HL-60 (cell line): ENCODE data around the gene NPEPL1.

ENCODE experiments used
- DNase-seq, 2 experiments: peaks; one replicate each; pipeline ENCODE4 v3.0.0-alpha.2; 2010 to 2020; ENCODE audit warnings: low read depth in 1 of 2, low spot score in 1 of 2
- H3K27ac ChIP-seq: fragments of 250-450 bp; sonication (Bioruptor Pico); replicated peaks from 2 replicates; pipeline ENCODE4 v1.5.1; 2020; ENCODE audit warnings: mild to moderate bottlenecking, moderate library complexity
- H3K27me3 ChIP-seq: fragments of 250-450 bp; sonication (Bioruptor Pico); 2 replicates; pipeline ENCODE4 v1.5.1; 2021; ENCODE audit warnings: mild to moderate bottlenecking, moderate library complexity; ENCODE audit not compliant: insufficient read depth, poor library complexity, severe bottlenecking
- H3K4me3 ChIP-seq: replicated peaks from 2 replicates; pipeline ENCODE4 v1.5.1; 2011; ENCODE audit warnings: mild to moderate bottlenecking, control low read depth, low read length; ENCODE audit not compliant: insufficient read depth
- GABPA ChIP-seq: IDR thresholded peaks from 2 replicates; pipeline ENCODE4 v1.6.1; 2012; ENCODE audit warnings: low read depth
- POLR2AphosphoS5 ChIP-seq: IDR thresholded peaks from 2 replicates; pipeline ENCODE4 v1.6.1; 2012; ENCODE audit warnings: low read depth
- SPI1 ChIP-seq: IDR thresholded peaks from 2 replicates; pipeline ENCODE4 v1.6.1; 2012; ENCODE audit warnings: low read depth, mild to moderate bottlenecking, borderline replicate concordance
- TF ChIP-seq, protein P1 (sequence below): IDR thresholded peaks from one replicate; pipeline ENCODE4 v1.5.1; 2011; ENCODE audit warnings: low read length, control low read depth, inconsistent platforms; ENCODE audit not compliant: insufficient read depth
- TF ChIP-seq, protein P2 (sequence below): IDR thresholded peaks from 2 replicates; pipeline ENCODE4 v1.6.1; 2012; ENCODE audit warnings: low read depth; ENCODE audit not compliant: insufficient replicate concordance

Gene NPEPL1

GRCh38 chr20:58737198-58737597 is 44.6 kb downstream of the NPEPL1 start:
- Histone ChIP-seq H3K27ac (no peak overlapping the region), H3K27me3 (peaks cover 8% of the 10 kb centered on the region), H3K4me3 (no peak overlapping the region)
- DNase-seq = no peak
- TF ChIP-seq GABPA = no peak
- TF ChIP-seq, protein P1, sequence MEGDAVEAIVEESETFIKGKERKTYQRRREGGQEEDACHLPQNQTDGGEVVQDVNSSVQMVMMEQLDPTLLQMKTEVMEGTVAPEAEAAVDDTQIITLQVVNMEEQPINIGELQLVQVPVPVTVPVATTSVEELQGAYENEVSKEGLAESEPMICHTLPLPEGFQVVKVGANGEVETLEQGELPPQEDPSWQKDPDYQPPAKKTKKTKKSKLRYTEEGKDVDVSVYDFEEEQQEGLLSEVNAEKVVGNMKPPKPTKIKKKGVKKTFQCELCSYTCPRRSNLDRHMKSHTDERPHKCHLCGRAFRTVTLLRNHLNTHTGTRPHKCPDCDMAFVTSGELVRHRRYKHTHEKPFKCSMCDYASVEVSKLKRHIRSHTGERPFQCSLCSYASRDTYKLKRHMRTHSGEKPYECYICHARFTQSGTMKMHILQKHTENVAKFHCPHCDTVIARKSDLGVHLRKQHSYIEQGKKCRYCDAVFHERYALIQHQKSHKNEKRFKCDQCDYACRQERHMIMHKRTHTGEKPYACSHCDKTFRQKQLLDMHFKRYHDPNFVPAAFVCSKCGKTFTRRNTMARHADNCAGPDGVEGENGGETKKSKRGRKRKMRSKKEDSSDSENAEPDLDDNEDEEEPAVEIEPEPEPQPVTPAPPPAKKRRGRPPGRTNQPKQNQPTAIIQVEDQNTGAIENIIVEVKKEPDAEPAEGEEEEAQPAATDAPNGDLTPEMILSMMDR = no peak
- TF ChIP-seq, protein P2, sequence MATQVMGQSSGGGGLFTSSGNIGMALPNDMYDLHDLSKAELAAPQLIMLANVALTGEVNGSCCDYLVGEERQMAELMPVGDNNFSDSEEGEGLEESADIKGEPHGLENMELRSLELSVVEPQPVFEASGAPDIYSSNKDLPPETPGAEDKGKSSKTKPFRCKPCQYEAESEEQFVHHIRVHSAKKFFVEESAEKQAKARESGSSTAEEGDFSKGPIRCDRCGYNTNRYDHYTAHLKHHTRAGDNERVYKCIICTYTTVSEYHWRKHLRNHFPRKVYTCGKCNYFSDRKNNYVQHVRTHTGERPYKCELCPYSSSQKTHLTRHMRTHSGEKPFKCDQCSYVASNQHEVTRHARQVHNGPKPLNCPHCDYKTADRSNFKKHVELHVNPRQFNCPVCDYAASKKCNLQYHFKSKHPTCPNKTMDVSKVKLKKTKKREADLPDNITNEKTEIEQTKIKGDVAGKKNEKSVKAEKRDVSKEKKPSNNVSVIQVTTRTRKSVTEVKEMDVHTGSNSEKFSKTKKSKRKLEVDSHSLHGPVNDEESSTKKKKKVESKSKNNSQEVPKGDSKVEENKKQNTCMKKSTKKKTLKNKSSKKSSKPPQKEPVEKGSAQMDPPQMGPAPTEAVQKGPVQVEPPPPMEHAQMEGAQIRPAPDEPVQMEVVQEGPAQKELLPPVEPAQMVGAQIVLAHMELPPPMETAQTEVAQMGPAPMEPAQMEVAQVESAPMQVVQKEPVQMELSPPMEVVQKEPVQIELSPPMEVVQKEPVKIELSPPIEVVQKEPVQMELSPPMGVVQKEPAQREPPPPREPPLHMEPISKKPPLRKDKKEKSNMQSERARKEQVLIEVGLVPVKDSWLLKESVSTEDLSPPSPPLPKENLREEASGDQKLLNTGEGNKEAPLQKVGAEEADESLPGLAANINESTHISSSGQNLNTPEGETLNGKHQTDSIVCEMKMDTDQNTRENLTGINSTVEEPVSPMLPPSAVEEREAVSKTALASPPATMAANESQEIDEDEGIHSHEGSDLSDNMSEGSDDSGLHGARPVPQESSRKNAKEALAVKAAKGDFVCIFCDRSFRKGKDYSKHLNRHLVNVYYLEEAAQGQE = no peak
- no peak for TF ChIP-seq SPI1

- no peak overlapping the region for H3K4me3 ChIP-seq
- DNase-seq = no peak
- peaks cover 8% of the 10 kb centered on the region for H3K27me3 ChIP-seq
- H3K27ac ChIP-seq = no peak overlapping the region
- TF ChIP-seq SPI1 = no peak
- TF ChIP-seq, protein P1 = no peak
- TF ChIP-seq, protein P2 = no peak
- TF ChIP-seq POLR2AphosphoS5 = no peak
Observed at GRCh38 chr20:58740356-58741308, 48.0 kb downstream of the NPEPL1 start.

GRCh38 chr20:58741384-58741783 is 48.8 kb downstream of the NPEPL1 start:
- no peak for DNase-seq
- Histone ChIP-seq H3K4me3 (no peak overlapping the region), H3K27ac (no peak overlapping the region), H3K27me3 (peaks cover 5% of the 10 kb centered on the region)
- TF ChIP-seq, protein P1 = no peak
- TF ChIP-seq POLR2AphosphoS5 (no peak), SPI1 (no peak), GABPA (no peak)
- TF ChIP-seq, protein P2 = no peak
